ENCODE data around the gene TMEM183A. TPM values are rescaled to one million over a fixed set of nuclear protein-coding genes. Genes with fewer than 3 reads are reported as not detected.

Gene TMEM183A
- total RNA-seq, 3 donors from 2014 or later = 85.9 to 113 (median 94.1) TPM

- intact Hi-C loops (cut with DNase I; ENCODE audit: low total_unique reads) = no loop called here
- H3K36me3 ChIP-seq = no peaks in the 10 kb centered on the region
- DNase-seq (ENCODE audit: low spot score in 2 of 2) = no peak
- H3K9me3 ChIP-seq = no peaks in the 10 kb centered on the region
- H3K4me3 ChIP-seq = no peak overlapping the region
- no peak overlapping the region for H3K27ac ChIP-seq
- no peak for TF ChIP-seq CTCF (IDR thresholded peaks at IDR 0.05)
- no peak for TF ChIP-seq POLR2AphosphoS5 (IDR thresholded peaks at IDR 0.05)
- TF ChIP-seq POLR2A (IDR thresholded peaks at IDR 0.05) = no peak
- H3K27me3 ChIP-seq = no peaks in the 10 kb centered on the region
- H3K4me1 ChIP-seq = no peaks in the 10 kb centered on the region
Measured at GRCh38 chr1:203059485-203059884, 52.3 kb downstream of the TMEM183A start.

GRCh38 chr1:203060115-203060514 lies 52.9 kb downstream of the TMEM183A start:
- Histone ChIP-seq H3K27me3 (no peaks in the 10 kb centered on the region), H3K9me3 (no peaks in the 10 kb centered on the region), H3K36me3 (no peaks in the 10 kb centered on the region), H3K27ac (no peak overlapping the region), H3K4me1 (no peaks in the 10 kb centered on the region), H3K4me3 (no peak overlapping the region)
- no peak for TF ChIP-seq POLR2A (IDR thresholded peaks at IDR 0.05)
- TF ChIP-seq CTCF (IDR thresholded peaks at IDR 0.05) = no peak
- TF ChIP-seq POLR2AphosphoS5 (IDR thresholded peaks at IDR 0.05) = no peak
- intact Hi-C loops (cut with DNase I; ENCODE audit: low total_unique reads) = no loop called here
- DNase-seq (ENCODE audit: low spot score in 2 of 2) = no peak

GRCh38 chr1:203063287-203063686 lies 56.1 kb downstream of the TMEM183A start:
- no peak overlapping the region for H3K27ac ChIP-seq
- no peak for TF ChIP-seq POLR2A (IDR thresholded peaks at IDR 0.05)
- no peak for TF ChIP-seq POLR2AphosphoS5 (IDR thresholded peaks at IDR 0.05)
- no peak for TF ChIP-seq CTCF (IDR thresholded peaks at IDR 0.05)
- no peaks in the 10 kb centered on the region for H3K36me3 ChIP-seq
- no peaks in the 10 kb centered on the region for H3K27me3 ChIP-seq
- no peak for DNase-seq (ENCODE audit: low spot score in 2 of 2)
- H3K4me3 ChIP-seq = no peak overlapping the region
- intact Hi-C loops (cut with DNase I; ENCODE audit: low total_unique reads) = no loop called here
- H3K9me3 ChIP-seq = no peaks in the 10 kb centered on the region
- no peaks in the 10 kb centered on the region for H3K4me1 ChIP-seq

- no peak for TF ChIP-seq POLR2AphosphoS5 (IDR thresholded peaks at IDR 0.05)
- no peak for TF ChIP-seq POLR2A (IDR thresholded peaks at IDR 0.05)
- TF ChIP-seq CTCF (IDR thresholded peaks at IDR 0.05) = no peak
- no peak overlapping the region for H3K4me3 ChIP-seq
- H3K4me1 ChIP-seq = no peaks in the 10 kb centered on the region
- no peaks in the 10 kb centered on the region for H3K36me3 ChIP-seq
- intact Hi-C loops (cut with DNase I; ENCODE audit: low total_unique reads) = no loop called here
- DNase-seq (ENCODE audit: low spot score in 2 of 2) = no peak
- no peak overlapping the region for H3K27ac ChIP-seq
- no peaks in the 10 kb centered on the region for H3K9me3 ChIP-seq
- H3K27me3 ChIP-seq = no peaks in the 10 kb centered on the region
Measured at GRCh38 chr1:203065191-203065590, 58.0 kb downstream of the TMEM183A start.

DNA sequence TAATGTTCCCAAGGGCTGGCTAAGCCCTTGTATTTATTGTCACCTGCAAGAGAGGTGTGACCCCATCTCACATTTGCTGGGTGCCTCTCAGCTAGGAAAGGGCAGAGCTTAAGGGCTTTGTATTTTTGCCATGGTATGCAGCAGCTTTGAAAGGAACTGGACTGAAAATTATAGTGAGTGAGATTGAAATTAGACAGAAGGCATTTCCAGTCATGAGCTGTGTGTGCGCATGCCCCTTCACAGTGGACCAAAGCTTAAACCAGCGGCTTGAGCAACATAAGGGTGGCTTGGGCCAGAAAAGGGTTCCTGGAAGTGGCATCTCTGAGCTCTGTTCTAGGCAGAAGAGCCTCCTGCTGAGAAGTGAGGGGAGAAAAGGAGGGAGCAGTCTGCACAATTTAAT lies 58.8 kb downstream of the TMEM183A start:
- Histone ChIP-seq H3K9me3 (no peaks in the 10 kb centered on the region), H3K27me3 (no peaks in the 10 kb centered on the region), H3K27ac (no peak overlapping the region), H3K4me3 (no peak overlapping the region), H3K36me3 (no peaks in the 10 kb centered on the region), H3K4me1 (no peaks in the 10 kb centered on the region)
- no peak for DNase-seq (ENCODE audit: low spot score in 2 of 2)
- intact Hi-C loops (cut with DNase I; ENCODE audit: low total_unique reads) = no loop called here
- TF ChIP-seq POLR2A (IDR thresholded peaks at IDR 0.05) (no peak), CTCF (IDR thresholded peaks at IDR 0.05) (no peak), POLR2AphosphoS5 (IDR thresholded peaks at IDR 0.05) (no peak)

Data from breast epithelium (tissue), 4 donors.